PC-9 (cell line): ENCODE data around the gene ARID4A.

ENCODE experiments used
- CTCF ChIP-seq: fragments of 200-600 bp; sonication (generic); conservative IDR thresholded peaks from 2 replicates; pipeline ENCODE4 v1.6.1; 2017; ENCODE audit warnings: mixed run types, antibody characterized with exemption, mild to moderate bottlenecking, moderate library complexity
- EZH2 ChIP-seq: fragments of 200-600 bp; sonication (generic); IDR thresholded peaks from 2 replicates; pipeline ENCODE4 v1.8.0; 2017; ENCODE audit warnings: antibody characterized with exemption, low read depth

- no peak for TF ChIP-seq CTCF
- TF ChIP-seq EZH2: no peak
Measured at GRCh38 chr14:58415636-58416547, 117.5 kb downstream of the ARID4A start.
